Panc1 (cell line): Measurements from ENCODE around the gene CFLAR. TPM values are rescaled to one million over a fixed set of nuclear protein-coding genes. Genes with fewer than 3 reads are reported as not detected.

ENCODE experiments used
- ATAC-seq: fragments of 200-7000 bp; cut with Tn5 transposase; 2 replicates; pipeline ENCODE4 v1.9.1; 2020; ENCODE audit warnings: mild to moderate bottlenecking, moderate library complexity
- BruUV-seq: library from RNA; stranded (reverse); fragments of 400-500 nt; replicated peaks from 2 replicates; lab custom pipeline; 2021; lab: Mats Ljungman, UMichigan
- CTCF ChIA-PET: fragments of 300-600 bp; sonication (Branson Sonifier 250); formaldehyde crosslinking; loops from one replicate; lab custom pipeline; 2022; ENCODE audit warnings: antibody characterized with exemption; lab: Charles Lee
- POLR2A ChIA-PET: fragments of 300-600 bp; sonication (Branson Sonifier 250); formaldehyde crosslinking; loops from one replicate; lab custom pipeline; 2022; ENCODE audit warnings: antibody characterized with exemption; lab: Charles Lee
- DNase-seq: peaks from one replicate; pipeline ENCODE4 v3.0.0-alpha.2; 2010; ENCODE audit warnings: low read depth, low spot score
- H3K27ac ChIP-seq: 2 replicates; pipeline ENCODE4 v1.5.1; 2011; ENCODE audit warnings: mild to moderate bottlenecking, low read length, inconsistent platforms
- H3K27me3 ChIP-seq: fragments of 200-500 bp; sonication (Bioruptor generic); 2 replicates; pipeline ENCODE4 v1.6.0; 2014; ENCODE audit warnings: low read length, inconsistent platforms; ENCODE audit not compliant: control insufficient read depth, insufficient read depth
- H3K36me3 ChIP-seq: fragments of 200-500 bp; sonication (Bioruptor generic); 2 replicates; pipeline ENCODE4 v1.5.1; 2014; ENCODE audit warnings: inconsistent platforms, mild to moderate bottlenecking, low read length, moderate library complexity; ENCODE audit not compliant: control insufficient read depth, insufficient read depth
- H3K4me1 ChIP-seq: 2 replicates; pipeline ENCODE4 v1.5.1; 2011; ENCODE audit warnings: inconsistent platforms, mild to moderate bottlenecking, low read length, moderate library complexity; ENCODE audit not compliant: control insufficient read depth, insufficient read depth
- H3K4me3 ChIP-seq, 2 experiments: 2 replicates each; pipeline ENCODE4 v1.5.1; 2011 to 2012; ENCODE audit warnings: low read depth in 2 of 2, low read length in 2 of 2, mild to moderate bottlenecking in 2 of 2, inconsistent platforms in 1 of 2, moderate library complexity in 1 of 2
- H3K9me3 ChIP-seq: fragments of 200-500 bp; sonication (Bioruptor generic); 2 replicates; pipeline ENCODE4 v1.5.1; 2014; ENCODE audit warnings: low read depth, mild to moderate bottlenecking, inconsistent platforms, low read length, moderate library complexity; ENCODE audit not compliant: control insufficient read depth, insufficient read depth
- POLR2AphosphoS5 ChIP-seq: IDR thresholded peaks from 2 replicates; pipeline ENCODE4 v1.6.1; 2012; ENCODE audit warnings: mild to moderate bottlenecking, low read depth, low read length, moderate library complexity
- REST ChIP-seq, 2 experiments: IDR thresholded peaks; 2 replicates each; pipeline ENCODE4 v1.6.1; 2011 to 2012; ENCODE audit warnings: low read depth in 2 of 2, control low read depth in 1 of 2, low read length in 1 of 2, mild to moderate bottlenecking in 1 of 2, moderate library complexity in 1 of 2; ENCODE audit not compliant: insufficient read depth in 1 of 2
- SIN3A ChIP-seq: IDR thresholded peaks from 2 replicates; pipeline ENCODE4 v1.6.1; 2012; ENCODE audit warnings: low read depth, mild to moderate bottlenecking, low read length, moderate library complexity, borderline replicate concordance; ENCODE audit not compliant: insufficient read depth
- TCF7L2 ChIP-seq: IDR thresholded peaks from 2 replicates; pipeline ENCODE4 v1.6.1; 2011; ENCODE audit warnings: mild to moderate bottlenecking, low read depth, low read length, inconsistent platforms
- in situ Hi-C: cut with HindIII; loops from 2 replicates; pipeline ENCODE4 v1.10.0; 2016; ENCODE audit warnings: low sequenced_read_pairs, low pct_unique_long_range_greater_than_20kb
- intact Hi-C: fragments of 100-400 bp; cut with micrococcal nuclease; formaldehyde crosslinking; loops from one replicate; pipeline ENCODE4 v1.10.0; 2022; ENCODE audit not compliant: unreplicated experiment
- total RNA-seq: library from RNA; stranded (reverse); gene quantifications from one replicate; pipeline ENCODE4 v1.2.1, GENCODE V29; 2021; ENCODE audit not compliant: unreplicated experiment
- TF ChIP-seq, protein P1 (sequence below): fragments of 450-650 bp; IDR thresholded peaks from 2 replicates; pipeline ENCODE4 v1.5.1; 2017; ENCODE audit warnings: mild to moderate bottlenecking

The CFLAR gene
- total RNA-seq, 1 experiment from 2014 or later: 46.3 TPM

DNA sequence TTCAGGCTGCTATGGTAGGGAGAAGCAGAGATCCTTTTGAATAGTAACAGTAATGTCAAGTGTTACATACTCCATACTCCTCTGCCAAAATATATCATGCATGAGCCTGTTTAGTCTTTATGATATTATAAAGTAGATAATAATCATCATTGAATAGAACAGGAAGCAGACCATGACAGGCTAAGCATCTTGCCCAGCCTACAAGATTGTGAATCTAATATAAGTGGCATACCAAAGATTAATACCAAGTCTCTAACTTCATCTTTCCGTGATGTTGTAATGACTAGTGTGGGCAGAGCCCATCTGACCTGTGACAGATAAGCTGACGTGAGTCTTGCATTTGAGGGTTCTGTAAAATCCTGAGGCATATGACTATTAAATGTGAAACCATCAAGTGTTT is 31.1 kb upstream of the CFLAR start:
- CTCF ChIA-PET: no interaction called here
- no peaks in the 10 kb centered on the region for H3K27me3 ChIP-seq
- DNase-seq (no peak), ATAC-seq (no peak)
- no peaks in the 10 kb centered on the region for H3K4me1 ChIP-seq
- TF ChIP-seq, protein P1, sequence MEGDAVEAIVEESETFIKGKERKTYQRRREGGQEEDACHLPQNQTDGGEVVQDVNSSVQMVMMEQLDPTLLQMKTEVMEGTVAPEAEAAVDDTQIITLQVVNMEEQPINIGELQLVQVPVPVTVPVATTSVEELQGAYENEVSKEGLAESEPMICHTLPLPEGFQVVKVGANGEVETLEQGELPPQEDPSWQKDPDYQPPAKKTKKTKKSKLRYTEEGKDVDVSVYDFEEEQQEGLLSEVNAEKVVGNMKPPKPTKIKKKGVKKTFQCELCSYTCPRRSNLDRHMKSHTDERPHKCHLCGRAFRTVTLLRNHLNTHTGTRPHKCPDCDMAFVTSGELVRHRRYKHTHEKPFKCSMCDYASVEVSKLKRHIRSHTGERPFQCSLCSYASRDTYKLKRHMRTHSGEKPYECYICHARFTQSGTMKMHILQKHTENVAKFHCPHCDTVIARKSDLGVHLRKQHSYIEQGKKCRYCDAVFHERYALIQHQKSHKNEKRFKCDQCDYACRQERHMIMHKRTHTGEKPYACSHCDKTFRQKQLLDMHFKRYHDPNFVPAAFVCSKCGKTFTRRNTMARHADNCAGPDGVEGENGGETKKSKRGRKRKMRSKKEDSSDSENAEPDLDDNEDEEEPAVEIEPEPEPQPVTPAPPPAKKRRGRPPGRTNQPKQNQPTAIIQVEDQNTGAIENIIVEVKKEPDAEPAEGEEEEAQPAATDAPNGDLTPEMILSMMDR: no peak
- TF ChIP-seq POLR2AphosphoS5 (no peak), TCF7L2 (no peak), SIN3A (no peak), REST (IDR thresholded peaks at IDR 0.05; ENCODE audit: insufficient read depth in 1 of 2, low read depth in 2 of 2, low read length in 1 of 2) (no peak)
- H3K4me3 ChIP-seq: no peak overlapping the region
- peaks cover 3% of the 10 kb centered on the region; the same call in 1 of the 2 replicates for H3K36me3 ChIP-seq
- TSS peak; percentile 68 for BruUV-seq
- no peaks in the 10 kb centered on the region for H3K9me3 ChIP-seq
- no peak overlapping the region for H3K27ac ChIP-seq
- intact Hi-C loops: no loop called here
- in situ Hi-C loops: no loop called here
- POLR2A ChIA-PET: interaction anchor here (0.6 kb wide), 1 partner anchor 920 kb away, joined by 4 read pairs; no protein-coding TSS in a partner anchor

GRCh38 chr2:201090574-201090973 is 25.4 kb upstream of the CFLAR start:
- ChIA-PET CTCF (no interaction called here), POLR2A (no interaction called here)
- intact Hi-C loops: no loop called here
- Histone ChIP-seq H3K36me3 (no peaks in the 10 kb centered on the region), H3K27ac (no peak overlapping the region), H3K4me1 (no peaks in the 10 kb centered on the region), H3K4me3 (no peak overlapping the region), H3K27me3 (no peaks in the 10 kb centered on the region), H3K9me3 (no peaks in the 10 kb centered on the region)
- no TSS peak for BruUV-seq
- DNase-seq: no peak
- TF ChIP-seq TCF7L2: no peak
- TF ChIP-seq, protein P1: no peak
- TF ChIP-seq REST (IDR thresholded peaks at IDR 0.05; ENCODE audit: insufficient read depth in 1 of 2, low read depth in 2 of 2, low read length in 1 of 2): no peak
- no peak for TF ChIP-seq SIN3A
- no peak for TF ChIP-seq POLR2AphosphoS5
- ATAC-seq: no peak
- in situ Hi-C loops: no loop called here
